GM12801 (cell line): Measurements from ENCODE around the gene TBC1D22A.

Source experiments
- TF ChIP-seq, protein P1 (sequence below): IDR thresholded peaks from one replicate; pipeline ENCODE4 v1.5.1; 2011; ENCODE audit warnings: control low read depth; ENCODE audit not compliant: insufficient read length; ENCODE audit errors: extremely low read depth

Gene TBC1D22A

DNA sequence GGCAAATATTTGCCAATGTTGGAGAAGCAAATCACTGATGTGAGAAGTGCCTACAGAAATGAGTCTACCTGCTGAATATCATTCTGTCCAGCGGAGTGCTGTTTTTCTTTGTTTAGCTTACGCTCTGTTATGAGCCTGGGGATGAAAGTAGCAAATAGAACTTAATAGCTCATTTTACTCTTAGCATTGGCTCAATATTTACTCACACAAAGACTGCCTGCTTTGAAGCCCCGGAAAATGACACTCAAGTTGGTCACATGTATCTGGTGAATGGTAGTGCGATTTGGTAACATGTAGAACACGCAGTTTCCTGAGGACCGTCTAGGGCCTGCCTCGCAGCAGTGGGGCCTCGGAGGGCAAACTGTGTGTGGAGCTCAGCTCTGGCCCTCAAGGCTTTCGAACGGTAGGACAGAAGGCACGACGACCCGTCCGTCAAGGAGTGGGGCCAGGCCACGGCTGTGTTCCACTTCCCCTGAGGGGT lies 38.9 kb downstream of the TBC1D22A start:
- TF ChIP-seq, protein P1, sequence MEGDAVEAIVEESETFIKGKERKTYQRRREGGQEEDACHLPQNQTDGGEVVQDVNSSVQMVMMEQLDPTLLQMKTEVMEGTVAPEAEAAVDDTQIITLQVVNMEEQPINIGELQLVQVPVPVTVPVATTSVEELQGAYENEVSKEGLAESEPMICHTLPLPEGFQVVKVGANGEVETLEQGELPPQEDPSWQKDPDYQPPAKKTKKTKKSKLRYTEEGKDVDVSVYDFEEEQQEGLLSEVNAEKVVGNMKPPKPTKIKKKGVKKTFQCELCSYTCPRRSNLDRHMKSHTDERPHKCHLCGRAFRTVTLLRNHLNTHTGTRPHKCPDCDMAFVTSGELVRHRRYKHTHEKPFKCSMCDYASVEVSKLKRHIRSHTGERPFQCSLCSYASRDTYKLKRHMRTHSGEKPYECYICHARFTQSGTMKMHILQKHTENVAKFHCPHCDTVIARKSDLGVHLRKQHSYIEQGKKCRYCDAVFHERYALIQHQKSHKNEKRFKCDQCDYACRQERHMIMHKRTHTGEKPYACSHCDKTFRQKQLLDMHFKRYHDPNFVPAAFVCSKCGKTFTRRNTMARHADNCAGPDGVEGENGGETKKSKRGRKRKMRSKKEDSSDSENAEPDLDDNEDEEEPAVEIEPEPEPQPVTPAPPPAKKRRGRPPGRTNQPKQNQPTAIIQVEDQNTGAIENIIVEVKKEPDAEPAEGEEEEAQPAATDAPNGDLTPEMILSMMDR: no peak

DNA sequence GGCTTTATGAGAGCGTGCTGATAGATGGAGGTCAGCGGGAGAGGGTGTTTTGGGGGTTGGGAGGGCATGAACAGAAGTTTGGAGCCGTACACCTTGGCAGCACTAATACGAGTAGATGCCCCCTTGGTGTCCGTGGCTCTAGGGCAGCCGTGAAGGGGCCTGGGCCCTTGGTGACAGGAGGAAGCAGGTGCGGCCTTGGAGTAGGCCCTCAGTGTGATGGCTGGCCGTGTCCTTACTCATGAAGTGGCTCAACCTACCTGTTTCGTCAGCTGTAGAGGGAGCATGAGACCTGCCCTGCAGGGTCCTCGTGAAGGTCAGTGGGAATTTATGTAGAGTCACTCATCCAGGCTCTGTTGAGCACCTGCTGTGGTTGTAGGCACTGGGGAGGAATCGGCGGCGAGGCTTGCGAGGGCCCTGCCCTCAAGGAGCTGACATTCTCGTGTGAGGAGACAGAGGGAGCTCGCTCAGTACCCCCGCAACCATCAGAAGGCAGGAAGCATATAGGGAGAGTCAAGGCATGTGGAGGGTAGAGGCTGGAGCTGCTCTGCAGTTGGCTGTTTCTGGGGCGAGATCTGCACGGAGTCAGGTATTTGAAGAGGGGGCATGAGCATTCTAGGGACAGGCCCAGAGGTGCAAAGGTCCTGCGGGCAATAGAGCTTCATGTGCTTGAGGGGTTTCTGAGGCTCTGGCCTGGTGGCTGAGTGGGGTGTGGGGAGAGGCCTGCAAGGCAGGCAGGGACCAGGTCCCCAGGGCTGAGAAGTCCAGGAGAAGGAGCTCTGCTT lies 39.6 kb downstream of the TBC1D22A start:
- TF ChIP-seq, protein P1: no peak

DNA sequence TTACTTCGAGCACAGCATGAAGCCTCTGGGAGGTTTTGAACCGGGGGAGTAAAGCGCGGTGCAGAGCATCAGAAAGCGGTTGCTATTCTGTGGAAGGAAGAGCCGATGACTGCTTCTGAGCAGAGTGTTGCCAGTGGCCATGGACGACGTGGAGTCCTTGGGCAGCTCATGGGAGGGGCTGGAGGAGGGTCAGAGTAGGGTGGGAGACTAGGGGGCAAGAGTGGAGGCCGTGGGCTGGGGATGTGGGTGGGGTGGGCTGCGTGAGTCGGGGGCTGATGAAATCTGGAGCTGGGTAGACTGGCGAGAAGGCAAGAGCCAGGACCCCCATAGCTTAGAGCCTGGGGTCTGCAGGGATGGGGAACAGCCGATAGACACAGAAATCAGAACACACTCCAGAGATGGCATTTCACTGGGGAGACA lies 40.2 kb downstream of the TBC1D22A start:
- TF ChIP-seq, protein P1: no peak

DNA sequence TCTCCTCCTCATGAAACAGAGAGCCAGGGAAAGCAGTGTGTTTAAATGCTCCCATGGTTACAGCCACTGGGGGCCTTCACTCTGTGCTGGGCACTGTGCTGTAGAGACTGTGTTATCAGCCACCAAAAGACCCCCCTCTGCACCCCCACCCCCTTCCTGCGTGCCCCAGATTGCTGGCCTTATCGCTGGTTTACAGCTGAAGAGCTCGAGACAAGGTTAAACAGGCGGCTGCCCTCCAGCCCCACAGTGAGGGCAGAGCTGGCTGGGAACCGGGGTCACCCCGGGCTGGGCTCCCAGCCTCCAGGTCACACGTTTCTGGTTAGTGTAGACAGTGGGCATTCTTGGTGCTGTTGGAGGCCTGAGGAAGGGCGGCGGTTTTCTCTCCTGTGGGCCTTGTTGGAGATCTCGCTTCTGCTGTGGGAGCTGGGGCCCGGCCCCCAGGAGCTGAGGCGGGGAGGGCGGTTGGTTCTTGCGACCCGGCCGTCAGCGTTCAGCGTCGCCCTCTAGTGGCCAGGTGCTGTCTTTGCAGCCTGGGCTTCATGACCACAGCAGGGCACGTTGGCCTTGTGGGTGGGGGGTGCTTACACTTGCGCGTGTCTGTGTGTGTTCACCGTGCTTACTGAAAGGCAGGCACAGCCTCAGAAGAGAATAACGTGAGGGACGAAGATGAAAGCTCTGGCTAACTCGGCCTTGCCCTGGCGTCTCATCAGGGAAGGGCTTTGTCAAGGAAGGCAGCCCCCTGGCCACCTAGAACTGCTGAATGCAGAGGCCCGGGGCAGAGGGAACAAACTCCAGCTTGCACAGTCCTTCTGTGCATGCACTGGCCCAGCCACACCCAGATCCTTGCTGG lies 40.8 kb downstream of the TBC1D22A start:
- TF ChIP-seq, protein P1: no peak

DNA sequence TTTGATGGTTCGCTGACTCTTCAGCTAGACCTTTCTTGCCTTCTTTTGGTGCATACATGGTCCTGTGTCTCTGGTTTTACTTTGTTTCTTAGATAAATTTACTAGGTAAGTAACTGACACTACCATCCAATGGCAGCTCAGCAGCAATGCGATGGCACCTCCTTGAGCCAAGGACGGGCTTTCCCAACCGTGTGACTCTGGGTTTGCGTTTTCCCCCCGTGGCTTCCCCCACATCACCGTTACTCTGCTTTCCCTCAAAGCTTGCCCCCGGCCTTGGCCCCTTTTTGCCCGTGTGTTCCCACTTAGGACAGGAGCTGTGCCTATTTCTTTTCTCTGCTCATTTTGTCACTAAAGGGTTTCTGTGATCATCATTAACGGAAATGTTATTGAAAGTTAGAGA lies 41.5 kb downstream of the TBC1D22A start:
- TF ChIP-seq, protein P1: no peak

DNA sequence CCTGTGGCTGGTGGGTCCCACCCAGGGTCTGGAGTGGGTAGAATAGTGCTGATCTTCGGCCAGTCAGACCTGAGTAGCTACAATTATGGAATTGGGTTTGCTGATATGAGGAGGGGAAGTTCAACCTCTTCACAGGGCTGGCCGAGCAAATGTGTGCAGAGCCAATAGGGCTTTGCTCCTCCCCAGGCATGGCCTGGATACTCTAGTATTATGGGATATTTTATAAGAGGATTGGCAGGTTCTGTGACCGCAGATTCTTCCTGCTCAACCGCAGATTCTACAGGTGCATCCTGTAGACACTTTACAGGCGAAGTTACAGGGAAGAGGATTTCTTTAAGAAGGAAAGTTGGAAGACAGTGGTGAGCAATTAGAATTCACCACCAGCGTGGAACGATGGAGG lies 44.3 kb downstream of the TBC1D22A start:
- TF ChIP-seq, protein P1: no peak

DNA sequence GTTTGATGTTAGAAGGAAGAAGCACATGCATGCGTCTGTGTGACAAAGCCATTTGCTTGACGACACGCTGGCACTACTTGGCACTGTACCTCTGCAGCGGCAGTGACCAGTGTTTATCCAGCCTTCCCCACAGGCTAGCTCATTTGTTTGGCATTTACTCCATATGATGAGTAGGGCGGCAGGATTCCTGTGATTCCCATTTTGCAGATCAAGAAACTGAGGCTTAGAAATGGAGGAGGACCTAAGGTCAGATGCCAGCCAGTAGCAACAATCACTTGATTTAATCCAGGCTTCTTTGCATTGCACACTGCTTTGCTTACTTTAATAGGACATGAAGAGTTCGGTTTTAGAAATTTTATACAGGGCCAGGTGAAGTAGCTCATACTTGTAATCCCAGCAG lies 45.0 kb downstream of the TBC1D22A start:
- TF ChIP-seq, protein P1: no peak
